HG03060 (cell line): ENCODE results near the gene IGF1R.

Experiments
- ATAC-seq: cut with Tn5 transposase; IDR thresholded peaks from one replicate; pipeline ENCODE4 v1.9.1; 2021; ENCODE audit warnings: low read depth, moderate number of reproducible peaks; ENCODE audit not compliant: unreplicated experiment

The IGF1R gene

DNA sequence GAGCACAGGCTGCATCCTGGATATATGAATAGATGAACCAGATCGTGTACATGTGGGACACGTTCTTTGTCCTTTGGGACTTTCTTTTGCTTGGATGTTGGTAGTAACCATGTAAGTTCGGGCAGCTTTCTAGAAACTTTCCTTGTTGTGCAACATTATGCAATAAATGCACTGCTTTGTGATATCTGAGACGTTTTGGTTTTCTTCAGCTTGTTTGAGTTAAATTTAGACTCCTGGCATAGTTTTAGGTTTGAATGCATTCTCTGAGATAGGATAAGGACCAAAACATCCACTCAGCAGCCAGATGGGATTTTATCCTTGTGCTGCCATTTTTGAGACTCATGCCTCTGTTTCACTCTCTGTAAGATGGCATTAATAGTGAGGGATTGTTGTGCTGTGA is 158.9 kb downstream of the IGF1R start:
- ATAC-seq = no peak

DNA sequence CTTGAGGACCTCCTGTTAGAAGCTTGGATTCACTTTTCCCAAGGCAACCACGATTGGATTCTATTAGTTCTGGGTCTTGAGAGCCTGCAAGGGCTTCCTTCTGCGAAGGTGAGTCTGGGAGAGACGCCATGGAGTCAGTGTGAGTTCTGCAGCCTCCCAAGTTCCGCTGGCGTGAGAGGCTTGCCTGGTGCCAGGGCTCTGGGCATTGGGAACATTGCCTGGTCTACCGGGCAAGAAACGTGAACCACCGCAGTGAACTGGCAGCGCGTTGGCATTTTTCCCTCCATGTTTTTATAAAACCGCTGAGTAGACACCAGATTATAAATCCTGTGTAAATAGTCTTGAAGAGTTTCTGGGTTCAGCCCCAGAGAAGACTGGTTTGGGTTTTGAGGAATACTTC is 160.9 kb downstream of the IGF1R start:
- ATAC-seq = no peak

DNA sequence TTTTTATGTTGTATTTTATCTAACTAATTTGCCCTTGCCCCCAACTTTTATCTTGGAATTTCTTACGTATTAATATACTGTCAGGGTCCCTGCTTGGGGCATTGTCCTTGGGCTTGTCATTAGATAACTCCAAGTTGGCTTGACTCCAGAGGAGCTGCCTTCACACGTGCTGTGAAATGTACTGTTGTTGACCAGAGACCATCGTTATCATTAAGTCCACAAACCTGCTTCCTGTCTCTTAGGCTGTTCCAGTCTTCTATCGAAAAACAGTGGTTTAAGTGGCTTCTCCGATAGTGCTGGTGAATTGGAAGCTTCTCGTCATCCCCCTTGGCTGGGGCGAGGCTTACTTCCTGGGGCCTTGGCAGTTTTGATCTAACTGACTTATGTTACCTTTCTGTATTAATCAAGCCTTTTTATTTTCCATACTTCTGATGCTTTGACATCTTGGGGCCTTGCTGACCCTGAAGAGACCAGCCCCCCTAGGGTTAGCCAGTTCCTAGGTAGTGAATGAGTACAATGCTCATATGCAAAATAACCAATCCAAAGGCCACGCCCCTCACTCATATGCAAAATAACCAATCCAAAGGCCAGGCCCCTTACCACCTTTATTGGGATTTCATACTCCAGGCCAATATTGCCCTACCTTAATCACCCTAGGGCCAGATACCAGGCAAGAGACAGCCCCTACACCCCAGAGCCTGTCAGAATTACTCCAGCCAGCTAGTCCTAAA is 164.5 kb downstream of the IGF1R start:
- ATAC-seq = no peak

DNA sequence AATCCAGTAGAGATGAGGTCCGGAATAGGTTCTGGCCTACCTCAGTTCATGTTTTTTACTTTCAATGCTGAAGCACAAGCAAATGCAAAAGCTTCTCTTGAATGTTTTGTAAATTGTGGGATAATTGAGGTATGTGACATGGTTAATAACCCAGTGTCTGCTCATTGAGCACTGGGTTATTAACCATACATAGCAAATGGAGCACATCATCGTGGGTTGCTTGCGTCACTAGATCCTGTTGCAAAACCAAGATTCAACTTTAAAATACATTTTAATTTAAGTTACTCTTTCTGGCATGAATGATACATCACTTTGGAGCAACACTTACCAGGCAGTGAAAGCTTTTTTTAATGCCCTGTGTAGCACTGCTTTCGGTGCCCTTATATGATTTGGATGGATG is 165.6 kb downstream of the IGF1R start:
- ATAC-seq = no peak

DNA sequence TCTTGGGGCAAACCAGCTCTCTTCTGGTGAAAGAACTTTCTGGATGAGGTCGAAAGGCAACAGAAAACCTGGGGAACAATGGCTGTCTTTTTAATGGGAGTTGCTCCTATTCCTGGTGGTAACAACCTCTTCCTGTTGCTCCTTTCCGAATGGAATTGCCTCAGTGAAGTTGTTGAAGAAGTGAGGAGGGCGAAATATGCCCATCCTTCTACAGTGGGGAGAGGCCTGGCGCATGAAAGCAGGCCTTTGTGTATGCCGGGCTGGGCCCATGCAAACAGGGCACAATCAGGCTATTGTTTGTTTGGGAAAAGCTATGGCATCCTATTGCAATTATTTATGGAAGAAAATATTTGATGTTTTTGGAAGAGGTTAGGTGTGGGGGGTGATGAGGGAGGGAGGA is 166.9 kb downstream of the IGF1R start:
- no peak for ATAC-seq

DNA sequence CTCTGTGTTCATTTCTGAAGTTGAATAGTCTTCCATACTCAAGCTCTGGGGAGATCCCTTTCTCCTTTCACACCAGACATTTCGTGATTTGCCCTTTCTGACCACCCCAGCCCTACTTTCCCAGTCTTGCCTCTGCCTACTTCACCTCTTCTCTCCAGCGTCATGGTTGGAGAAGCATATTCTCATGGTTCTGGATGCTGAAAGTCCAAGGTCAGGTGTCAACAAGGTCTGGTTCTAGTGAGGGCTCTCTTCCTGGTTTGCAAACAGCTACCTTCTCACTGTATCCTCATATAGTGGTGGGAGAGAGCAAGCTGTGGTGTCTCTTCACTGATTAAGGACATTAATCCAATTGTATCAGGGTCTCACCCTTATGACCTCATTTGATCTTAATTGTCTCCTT is 169.4 kb downstream of the IGF1R start:
- no peak for ATAC-seq

DNA sequence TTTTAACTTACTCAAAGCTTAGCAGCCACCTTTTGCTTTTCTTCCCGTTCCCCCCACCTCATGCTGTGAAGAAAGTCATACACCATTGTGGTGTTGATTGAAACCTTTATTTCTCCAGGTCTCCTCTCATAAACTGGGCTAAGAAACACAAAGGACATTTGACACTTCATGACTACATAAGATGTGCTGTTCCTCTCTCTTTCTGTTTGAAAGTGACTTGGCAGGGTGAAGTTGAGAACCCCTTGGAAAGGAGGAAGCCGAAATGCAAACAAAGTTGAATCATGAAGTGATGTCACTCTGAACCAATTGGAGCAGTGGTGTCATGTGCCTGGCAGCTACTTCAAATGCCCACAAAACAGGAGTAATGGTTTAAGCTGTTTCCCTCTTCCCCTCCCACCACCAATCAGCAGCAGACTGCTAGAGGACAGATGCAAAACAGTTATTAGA is 174.7 kb downstream of the IGF1R start:
- no peak for ATAC-seq

DNA sequence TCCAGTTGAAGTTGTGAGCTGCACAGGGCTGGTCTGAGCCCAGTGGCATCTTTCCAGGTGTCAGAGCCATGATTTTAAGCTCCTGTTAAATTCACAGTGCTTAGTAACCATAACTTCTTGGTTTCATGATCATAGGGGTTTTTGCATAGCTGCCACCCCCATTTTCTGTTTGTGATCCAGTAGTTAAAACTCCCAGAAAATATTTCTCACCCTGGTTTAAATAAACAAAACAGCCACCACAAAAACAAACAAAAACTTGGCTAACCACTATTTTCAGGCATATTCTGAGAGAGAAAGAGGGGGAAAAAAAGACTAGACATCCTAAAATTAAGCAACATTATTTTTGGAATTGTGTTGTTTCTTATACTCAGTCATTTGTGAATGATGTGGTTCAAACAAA is 175.3 kb downstream of the IGF1R start:
- ATAC-seq = no peak

DNA sequence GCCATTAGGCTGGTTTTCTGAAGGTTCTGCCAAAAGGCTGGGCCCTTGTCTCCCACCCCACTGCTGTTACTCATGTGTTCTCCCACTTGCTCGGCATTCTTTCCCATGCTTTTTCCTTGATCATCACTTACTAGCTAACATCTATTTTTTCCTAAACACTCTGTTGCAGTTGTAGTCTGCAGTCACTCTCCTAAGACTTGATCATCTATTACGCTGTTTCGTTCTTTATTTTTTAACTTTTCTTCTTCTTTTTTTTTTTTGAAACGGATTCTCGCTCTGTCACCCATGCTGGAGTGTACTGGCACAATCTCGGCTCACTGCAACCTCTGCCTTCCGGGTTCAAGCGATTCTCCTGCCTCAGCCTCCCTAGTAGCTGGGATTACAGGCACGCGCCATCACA is 176.3 kb downstream of the IGF1R start:
- no peak for ATAC-seq

DNA sequence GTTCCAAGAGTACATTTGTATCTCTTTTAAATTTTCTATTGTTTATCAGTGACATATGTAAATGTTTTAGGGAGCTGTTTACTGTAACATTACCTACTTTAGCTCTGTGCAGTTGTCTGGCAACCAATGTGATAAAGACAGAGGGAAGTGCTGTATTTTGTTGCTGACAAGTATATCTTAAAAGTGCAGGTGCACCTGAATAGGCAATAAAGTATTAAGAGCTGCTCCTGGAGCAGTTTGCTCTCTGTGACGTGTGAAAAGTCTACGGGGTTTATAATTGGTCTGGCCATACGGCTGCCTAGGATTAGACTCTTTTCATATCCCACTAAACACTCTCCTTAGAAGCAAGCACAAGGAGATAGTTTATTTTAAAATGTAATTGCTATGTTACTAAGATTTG is 178.3 kb downstream of the IGF1R start:
- no peak for ATAC-seq

DNA sequence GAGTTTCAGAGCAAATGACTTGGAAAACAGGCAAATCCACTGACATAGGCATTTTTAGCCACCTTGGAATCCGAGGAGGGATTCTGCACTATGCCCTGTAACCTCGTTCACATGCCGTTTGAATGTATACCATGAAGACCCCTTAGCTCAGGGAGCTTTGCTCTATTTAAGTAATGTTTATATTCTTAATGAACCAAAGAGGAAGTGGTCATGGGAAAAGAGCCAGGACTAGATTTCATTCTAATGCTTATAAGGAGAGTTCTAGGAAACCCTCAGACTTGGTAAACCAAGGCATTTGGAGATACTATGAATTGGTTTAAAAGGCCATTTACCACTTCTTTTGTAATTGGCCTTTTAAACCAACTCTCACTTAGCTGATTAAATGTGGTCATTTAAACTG is 178.9 kb downstream of the IGF1R start:
- ATAC-seq = no peak

DNA sequence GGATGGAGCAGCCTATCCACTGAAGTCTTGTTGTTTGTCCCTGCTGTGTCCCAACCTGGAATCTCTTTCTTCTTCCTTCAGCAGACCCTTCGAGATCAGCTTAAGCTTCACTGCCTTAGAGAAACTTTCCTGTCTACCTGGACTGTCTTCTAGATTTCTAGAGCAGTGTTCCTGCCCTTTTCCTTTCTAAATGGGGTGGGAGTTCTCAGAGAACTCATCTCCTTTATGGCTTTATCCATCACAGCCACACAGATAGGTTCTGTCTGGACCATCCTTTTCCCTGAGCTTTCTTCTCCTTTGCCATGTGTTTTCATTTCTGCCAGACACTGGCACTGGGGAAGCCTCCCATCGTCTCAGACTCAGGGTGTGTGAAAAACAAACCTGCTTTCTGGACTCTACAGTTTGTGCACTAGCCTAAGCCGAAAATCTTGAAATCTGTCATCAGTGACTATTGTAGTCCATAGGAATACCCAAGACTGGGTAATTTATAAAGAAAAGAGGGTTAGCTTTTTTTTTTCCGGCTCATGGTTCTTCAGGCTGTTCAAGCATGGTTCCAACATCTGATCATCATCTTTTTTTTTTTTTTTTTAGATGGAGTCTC is 181.8 kb downstream of the IGF1R start:
- no peak for ATAC-seq

DNA sequence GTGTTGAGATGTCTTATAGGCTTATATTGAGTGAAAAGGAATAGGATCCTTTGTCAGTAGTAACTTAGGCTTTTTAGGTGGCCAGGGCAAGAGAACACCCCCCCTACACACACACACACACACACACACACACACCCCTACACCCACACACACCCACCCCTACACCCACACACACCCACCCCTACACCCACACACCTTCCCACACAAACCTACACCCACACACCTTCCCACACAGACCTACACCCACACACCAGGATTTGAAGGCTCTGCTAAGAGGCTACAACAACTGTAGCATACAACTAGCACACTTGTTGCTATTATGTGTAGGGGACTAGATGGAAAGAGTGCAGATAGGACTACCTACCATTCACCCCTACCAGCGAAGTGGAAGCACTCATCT is 186.6 kb downstream of the IGF1R start:
- ATAC-seq = no peak

DNA sequence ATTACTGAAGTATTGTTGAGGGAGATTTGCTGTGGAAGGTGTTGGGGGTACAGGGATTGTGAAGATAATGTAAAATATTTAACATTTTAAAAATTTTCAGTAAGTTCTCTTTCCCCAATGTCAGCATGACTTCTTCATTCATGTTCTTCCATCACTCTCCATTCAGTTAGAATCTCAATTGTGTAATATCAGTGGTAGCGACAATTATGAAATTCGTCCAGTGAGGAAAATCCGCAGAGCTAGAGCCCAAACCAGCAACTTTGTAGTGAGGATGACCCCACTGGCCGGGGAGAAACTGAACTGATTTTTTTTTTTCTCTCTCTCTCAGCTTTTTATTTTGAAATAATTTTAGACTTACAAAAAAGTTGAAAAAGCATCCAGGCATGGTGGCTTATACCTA is 187.5 kb downstream of the IGF1R start:
- ATAC-seq = no peak

DNA sequence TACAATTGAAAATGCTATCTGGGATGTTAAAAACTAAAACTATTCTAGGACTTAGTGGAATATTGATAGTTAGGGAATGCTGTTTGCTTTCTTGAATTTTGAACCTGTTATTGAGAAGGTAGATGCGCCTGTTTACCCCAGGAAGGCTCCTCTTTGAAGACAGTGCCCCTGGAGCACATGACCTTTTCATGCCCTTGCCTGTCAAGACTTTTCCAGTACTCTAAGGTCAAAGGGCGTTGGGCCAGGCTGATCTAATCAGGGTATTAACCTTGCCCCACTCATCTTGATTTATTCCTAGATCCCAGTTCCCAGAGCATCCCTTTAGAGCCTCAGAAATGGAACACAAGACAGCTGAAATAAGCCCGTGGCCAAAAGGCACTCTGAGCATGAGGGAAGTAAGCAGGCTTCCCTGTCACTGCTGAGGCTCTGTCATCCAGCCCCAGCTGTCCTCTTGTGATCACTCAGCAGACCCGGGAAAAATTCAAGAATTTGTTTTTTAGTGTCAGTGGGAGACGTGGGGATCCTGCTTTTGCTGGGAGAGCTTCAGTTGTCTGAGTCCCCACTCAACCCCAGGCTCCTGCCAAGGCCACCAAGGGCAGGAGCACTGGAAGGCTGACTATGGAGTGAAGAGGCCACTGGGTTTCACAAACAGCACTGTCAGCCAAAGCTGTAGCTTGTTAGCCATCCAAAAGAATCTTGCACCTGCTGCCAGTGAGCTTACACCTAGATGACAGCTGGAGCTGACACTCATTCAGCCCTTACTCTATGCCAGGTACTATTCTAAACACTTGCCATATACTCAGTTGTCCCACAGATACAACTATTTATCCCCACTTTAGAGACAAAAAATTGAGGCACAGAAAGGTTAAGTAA is 190.3 kb downstream of the IGF1R start:
- ATAC-seq = no peak

DNA sequence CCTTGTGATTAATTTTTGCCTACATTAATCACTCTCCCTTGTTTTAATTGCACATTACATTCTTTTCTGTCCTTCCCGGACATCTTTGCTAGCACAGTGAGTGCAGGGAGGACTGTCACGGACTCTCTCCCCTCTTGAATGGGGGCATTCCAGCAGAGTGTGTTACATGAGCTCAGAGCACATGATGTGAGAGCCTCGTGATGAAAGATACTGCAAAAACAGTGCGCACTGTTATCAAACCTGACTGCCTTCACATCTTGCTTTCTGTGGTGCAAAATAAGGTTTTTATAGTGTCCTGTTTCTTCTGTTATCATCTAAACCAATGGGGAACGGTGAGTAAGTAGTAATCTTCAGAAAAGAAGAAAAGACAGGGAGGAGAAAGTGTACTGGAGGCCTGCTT is 191.7 kb downstream of the IGF1R start:
- ATAC-seq = no peak

DNA sequence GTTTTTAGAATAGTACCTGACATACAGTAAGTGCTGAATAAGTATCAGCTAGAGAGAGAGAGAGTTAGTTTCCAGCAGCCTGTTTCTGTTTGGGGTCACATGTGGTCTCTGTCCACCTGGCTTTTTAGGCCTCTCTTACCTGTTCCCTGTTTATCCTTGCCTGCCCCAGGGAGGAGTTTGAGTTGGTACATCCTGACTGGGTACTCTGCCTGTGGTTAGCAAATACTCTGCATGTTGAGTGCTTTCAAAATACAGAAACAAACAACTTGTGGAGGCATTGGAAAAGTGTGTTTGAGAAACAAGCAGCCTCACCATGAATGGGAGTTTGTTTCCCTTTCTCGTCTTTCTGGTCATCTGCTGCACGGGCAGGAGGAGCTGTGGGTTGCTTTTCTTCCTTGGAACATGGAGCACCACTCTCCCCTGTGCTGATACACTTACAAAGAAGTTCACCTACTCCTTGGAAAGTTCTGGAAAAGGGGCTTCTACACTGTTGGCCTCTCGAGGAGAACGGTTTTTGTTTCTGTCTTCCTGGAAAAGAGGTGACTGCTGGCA is 193.2 kb downstream of the IGF1R start:
- ATAC-seq = no peak

DNA sequence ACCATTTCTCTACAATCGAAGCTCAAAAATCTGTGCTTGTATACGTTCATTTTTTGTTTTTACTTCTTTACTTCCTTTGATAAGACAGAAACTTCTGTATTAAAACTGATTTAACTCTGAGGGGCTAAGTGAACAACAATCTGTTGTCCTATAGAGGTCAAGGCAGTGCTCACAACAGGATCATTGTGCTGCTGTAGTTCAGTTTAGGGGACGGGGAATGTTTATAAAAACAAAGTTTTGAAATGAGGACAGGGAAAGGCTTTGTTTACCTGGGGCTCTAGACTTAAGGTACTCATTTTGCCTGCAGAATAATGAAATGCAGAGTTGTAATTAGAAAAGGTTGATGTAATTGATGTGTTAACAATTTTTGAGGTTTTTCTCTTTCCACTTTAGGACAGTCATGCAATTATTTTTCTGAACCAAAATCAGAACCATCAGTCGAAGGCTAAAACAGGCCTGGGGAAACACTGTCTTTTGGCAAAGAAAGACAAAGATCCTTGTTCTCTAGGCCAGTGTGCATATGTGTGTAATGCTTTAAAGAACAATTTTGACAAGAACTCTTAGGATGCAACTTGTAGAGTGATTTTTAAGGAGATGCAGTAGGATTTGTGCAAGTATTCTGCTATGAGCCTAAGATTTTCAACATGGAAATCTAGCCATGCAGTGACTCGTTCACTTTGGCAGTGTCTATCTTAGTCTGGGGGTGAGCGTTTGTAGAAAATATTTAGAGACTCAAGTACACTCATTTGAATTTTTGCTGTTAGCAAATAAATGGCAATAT is 194.0 kb downstream of the IGF1R start:
- ATAC-seq = no peak

DNA sequence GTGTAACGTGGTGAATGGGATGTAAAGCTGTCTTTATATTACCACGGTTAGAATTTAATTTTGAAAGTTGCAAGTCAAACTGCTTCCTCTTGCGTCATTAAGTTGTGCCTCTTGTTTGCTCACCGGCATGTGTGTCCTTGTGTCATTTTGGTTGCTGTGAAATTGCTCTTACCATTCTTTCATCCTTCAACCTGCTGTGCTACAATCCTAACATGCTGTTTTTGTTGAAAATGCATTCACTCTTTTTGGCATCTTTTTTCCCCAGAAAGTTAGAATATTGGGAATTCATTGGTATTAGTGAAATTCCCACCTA is 194.6 kb downstream of the IGF1R start:
- ATAC-seq = no peak

DNA sequence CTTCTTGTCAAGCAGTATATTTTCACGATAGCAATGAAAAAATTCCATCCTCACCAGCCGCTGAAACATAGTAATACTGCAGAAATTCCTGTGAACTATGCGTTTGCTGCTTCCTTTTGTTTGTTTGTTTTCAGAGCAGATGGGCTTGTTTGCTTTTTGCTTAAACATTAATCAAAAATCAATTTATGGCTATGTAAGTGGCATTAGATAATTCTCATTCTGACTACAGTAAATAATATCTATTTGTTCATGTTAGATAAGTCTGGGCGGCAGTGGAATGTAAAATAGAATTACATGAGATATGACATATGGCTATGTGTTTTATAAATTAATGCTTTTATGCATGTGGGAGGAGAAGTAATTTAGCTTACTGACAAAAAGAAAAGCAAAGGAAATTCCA is 195.5 kb downstream of the IGF1R start:
- no peak for ATAC-seq

DNA sequence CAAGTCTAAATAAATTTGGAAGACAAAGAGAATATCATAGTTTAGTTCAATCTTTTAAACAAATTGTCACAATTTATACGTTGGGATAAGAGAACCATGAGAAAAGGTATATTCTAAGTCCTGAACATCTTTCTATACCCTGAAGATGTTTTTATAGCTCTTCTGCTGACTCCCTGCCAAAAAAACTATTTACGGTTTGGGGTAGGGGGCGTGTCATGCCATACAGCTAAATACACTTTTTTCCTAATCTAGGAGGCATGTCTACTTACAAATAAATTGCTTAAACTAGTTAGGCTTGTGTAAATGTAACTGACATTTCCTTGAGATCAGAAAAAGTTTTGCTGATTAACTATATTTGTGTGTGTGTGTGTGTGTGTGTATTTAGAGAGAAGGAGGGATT is 195.9 kb downstream of the IGF1R start:
- ATAC-seq = no peak
